Fibroblast of the aortic adventitia (primary cell): ENCODE measurements around the gene VPS39. TPM values are rescaled to one million over a fixed set of nuclear protein-coding genes. Genes with fewer than 3 reads are reported as not detected.

Experiments
- DNase-seq: peaks from one replicate; pipeline ENCODE4 v3.0.0-alpha.2; 2010; ENCODE audit warnings: low read depth
- H3K4me3 ChIP-seq: 2 replicates; pipeline ENCODE4 v1.5.1; 2011; ENCODE audit warnings: low read depth, mild to moderate bottlenecking, control low read depth, low read length, moderate library complexity
- total RNA-seq: library from RNA; depleted of rRNA; stranded (reverse); fragments of >200 nt; gene quantifications from 2 replicates; pipeline ENCODE4 v1.2.3, GENCODE V29; 2012; ENCODE audit warnings: low replicate concordance
- TF ChIP-seq, protein P1 (sequence below): IDR thresholded peaks from 2 replicates; pipeline ENCODE4 v1.5.1; 2011; ENCODE audit warnings: mild to moderate bottlenecking, low read length, control low read depth, inconsistent platforms; ENCODE audit not compliant: insufficient read depth

Gene VPS39
- total RNA-seq, 1 donor = 61.8 TPM

- DNase-seq = no peak
- TF ChIP-seq, protein P1, sequence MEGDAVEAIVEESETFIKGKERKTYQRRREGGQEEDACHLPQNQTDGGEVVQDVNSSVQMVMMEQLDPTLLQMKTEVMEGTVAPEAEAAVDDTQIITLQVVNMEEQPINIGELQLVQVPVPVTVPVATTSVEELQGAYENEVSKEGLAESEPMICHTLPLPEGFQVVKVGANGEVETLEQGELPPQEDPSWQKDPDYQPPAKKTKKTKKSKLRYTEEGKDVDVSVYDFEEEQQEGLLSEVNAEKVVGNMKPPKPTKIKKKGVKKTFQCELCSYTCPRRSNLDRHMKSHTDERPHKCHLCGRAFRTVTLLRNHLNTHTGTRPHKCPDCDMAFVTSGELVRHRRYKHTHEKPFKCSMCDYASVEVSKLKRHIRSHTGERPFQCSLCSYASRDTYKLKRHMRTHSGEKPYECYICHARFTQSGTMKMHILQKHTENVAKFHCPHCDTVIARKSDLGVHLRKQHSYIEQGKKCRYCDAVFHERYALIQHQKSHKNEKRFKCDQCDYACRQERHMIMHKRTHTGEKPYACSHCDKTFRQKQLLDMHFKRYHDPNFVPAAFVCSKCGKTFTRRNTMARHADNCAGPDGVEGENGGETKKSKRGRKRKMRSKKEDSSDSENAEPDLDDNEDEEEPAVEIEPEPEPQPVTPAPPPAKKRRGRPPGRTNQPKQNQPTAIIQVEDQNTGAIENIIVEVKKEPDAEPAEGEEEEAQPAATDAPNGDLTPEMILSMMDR = no peak
- no peak overlapping the region for H3K4me3 ChIP-seq
Observed at GRCh38 chr15:42145546-42146455, 62.3 kb downstream of the VPS39 start.

GRCh38 chr15:42144841-42145375 lies 63.2 kb downstream of the VPS39 start:
- TF ChIP-seq, protein P1 = no peak
- no peak for DNase-seq
- H3K4me3 ChIP-seq = no peak overlapping the region

DNA sequence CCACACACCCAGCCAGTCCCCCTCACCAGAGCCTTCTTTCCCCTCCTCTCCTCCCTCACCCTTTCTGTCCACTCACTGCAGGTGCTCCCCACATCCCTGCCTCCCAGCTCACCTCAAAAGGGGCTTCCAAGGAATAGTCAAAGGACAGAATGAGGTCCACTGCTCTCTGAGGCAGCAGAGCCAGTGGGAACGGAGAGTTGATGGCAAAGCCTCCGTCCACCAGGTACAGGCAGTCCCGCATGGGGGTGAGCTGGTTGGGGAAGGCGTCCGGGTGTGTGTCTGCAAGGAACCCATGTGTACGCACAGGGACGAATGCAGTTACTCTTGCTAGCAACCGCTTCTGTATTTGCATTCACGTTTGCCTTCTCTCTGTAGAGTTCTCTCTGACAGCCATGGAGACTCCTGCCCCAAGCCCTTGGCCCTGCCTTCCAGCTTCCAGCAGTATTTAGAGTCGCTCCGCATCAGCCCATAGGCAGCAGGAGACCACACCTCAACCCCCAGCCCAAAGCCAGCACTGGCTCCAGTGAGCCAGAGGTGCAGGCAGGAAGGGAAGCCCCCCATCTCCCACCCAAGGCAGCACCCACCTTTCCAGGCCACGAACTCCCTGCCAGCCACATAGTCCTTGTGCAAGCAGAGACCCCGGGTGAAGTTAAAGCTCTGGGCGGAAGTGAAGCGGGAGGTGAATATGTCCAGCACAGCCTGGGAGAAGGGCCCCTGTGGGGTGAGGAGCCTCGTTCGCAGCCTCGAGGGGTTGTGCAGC lies 64.1 kb downstream of the VPS39 start:
- no peak for DNase-seq
- TF ChIP-seq, protein P1 = no peak

GRCh38 chr15:42143356-42143755 lies 64.7 kb downstream of the VPS39 start:
- no peak overlapping the region for H3K4me3 ChIP-seq
- DNase-seq = no peak
- TF ChIP-seq, protein P1 = no peak

More for the DNA sequence above, 64.1 kb downstream of the VPS39 start:
- no peak overlapping the region for H3K4me3 ChIP-seq

DNA sequence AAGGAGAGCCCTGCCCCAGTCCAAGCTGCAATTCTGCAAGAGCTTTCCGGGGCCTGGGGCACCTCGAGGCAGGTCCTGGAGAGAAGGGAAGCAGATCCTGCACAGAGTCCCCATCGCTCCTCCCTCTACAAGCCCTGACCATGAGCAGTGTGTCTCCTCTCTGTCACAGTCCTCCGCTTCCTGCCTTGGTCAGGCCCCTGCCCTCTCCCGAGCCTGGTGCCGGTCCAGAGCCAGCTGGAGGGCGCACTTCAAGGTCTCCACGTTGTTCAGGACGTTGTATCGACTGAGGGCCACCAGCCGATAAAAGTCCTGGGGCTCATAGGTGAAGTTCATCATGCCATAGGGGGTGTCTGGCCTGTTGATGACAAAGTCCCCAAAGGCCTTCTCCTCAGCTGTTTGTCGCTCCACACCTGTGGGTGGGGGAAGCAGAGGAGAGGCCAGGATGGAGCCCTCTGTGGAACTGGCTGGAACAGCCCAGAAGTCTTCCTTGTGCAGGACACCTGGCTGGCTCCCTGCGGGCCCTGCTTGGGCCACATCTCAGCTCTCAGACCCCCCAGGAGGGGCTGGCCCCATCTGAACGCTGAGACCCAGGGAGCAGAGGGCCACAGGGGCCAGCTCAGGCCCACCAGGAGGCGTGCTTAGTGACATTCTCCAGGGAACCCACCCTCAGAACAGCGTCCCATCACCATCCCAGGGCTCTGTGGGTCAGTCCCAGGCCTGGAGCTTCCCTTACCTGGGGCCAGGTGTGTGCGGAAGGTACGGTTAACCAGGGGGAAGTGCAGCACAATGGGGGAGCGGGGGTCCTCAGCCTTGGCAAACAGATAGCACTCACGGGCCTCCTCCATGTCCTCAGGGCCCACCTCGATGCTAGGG lies 66.1 kb downstream of the VPS39 start:
- TF ChIP-seq, protein P1 = no peak
- DNase-seq = no peak
- no peak overlapping the region for H3K4me3 ChIP-seq

DNA sequence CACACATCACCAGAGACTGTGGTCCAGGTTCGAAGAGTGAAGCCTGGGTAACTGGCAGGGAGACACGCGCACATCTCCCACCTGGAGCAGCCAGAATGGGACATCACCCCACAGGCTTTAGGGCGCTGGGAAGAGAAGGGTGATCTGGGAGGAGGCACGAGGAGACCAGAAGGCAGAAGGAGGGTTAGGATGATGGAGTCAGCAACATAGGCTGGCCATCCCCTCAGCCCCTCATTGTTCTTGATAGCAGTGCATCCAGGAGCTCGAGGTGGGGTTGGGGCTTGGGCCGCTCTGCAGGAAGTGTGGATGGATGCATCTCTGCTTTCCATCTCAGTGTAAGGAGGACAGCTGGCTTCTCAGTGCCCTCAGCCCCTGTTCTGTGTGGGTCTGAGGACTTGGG lies 66.9 kb downstream of the VPS39 start:
- TF ChIP-seq, protein P1 = no peak
- DNase-seq = no peak
- H3K4me3 ChIP-seq = no peak overlapping the region
